ENCODE results near the gene ASTN2.

ASTN2 gene

GRCh38 chr9:116873937-116874914 is 540.6 kb downstream of the ASTN2 start:
- H3K27me3 ChIP-seq (replicated peaks): no peaks in the 10 kb centered on the region
- H3K36me3 ChIP-seq (replicated peaks): no peaks in the 10 kb centered on the region
- no peak overlapping the region for H3K4me3 ChIP-seq (ENCODE audit: low read depth, low read length)
- no peak overlapping the region for H3K27ac ChIP-seq
- no peak for DNase-seq
- in situ Hi-C loops (cut with HindIII; ENCODE audit: low pct_ligation_motif_present, low sequenced_read_pairs): no loop called here
- no peak for TF ChIP-seq CTCF (IDR thresholded peaks at IDR 0.05; ENCODE audit: low read depth, low read length, missing control alignments)

- no peak overlapping the region for H3K27ac ChIP-seq
- DNase-seq: no peak
- H3K36me3 ChIP-seq (replicated peaks): no peaks in the 10 kb centered on the region
- H3K4me3 ChIP-seq (ENCODE audit: low read depth, low read length): no peak overlapping the region
- in situ Hi-C loops (cut with HindIII; ENCODE audit: low pct_ligation_motif_present, low sequenced_read_pairs): no loop called here
- H3K27me3 ChIP-seq (replicated peaks): no peaks in the 10 kb centered on the region
- no peak for TF ChIP-seq CTCF (IDR thresholded peaks at IDR 0.05; ENCODE audit: low read depth, low read length, missing control alignments)
Measured at GRCh38 chr9:116873491-116873890, 541.4 kb downstream of the ASTN2 start.

- in situ Hi-C loops (cut with HindIII; ENCODE audit: low pct_ligation_motif_present, low sequenced_read_pairs): no loop called here
- Histone ChIP-seq H3K27me3 (replicated peaks) (no peaks in the 10 kb centered on the region), H3K36me3 (replicated peaks) (no peaks in the 10 kb centered on the region), H3K4me3 (ENCODE audit: low read depth, low read length) (no peak overlapping the region), H3K27ac (no peak overlapping the region)
- DNase-seq: no peak
- TF ChIP-seq CTCF (IDR thresholded peaks at IDR 0.05; ENCODE audit: low read depth, low read length, missing control alignments): no peak
Measured at GRCh38 chr9:116870566-116870965, 544.3 kb downstream of the ASTN2 start.

- in situ Hi-C loops (cut with HindIII; ENCODE audit: low pct_ligation_motif_present, low sequenced_read_pairs): no loop called here
- DNase-seq: no peak
- Histone ChIP-seq H3K27me3 (replicated peaks) (no peaks in the 10 kb centered on the region), H3K4me3 (ENCODE audit: low read depth, low read length) (no peak overlapping the region), H3K36me3 (replicated peaks) (no peaks in the 10 kb centered on the region), H3K27ac (no peak overlapping the region)
- TF ChIP-seq CTCF (IDR thresholded peaks at IDR 0.05; ENCODE audit: low read depth, low read length, missing control alignments): no peak
Measured at GRCh38 chr9:116868201-116868600, 546.7 kb downstream of the ASTN2 start.

- H3K36me3 ChIP-seq (replicated peaks): no peaks in the 10 kb centered on the region
- TF ChIP-seq CTCF (IDR thresholded peaks at IDR 0.05; ENCODE audit: low read depth, low read length, missing control alignments): no peak
- H3K4me3 ChIP-seq (ENCODE audit: low read depth, low read length): no peak overlapping the region
- H3K27ac ChIP-seq: no peak overlapping the region
- no peaks in the 10 kb centered on the region for H3K27me3 ChIP-seq (replicated peaks)
- in situ Hi-C loops (cut with HindIII; ENCODE audit: low pct_ligation_motif_present, low sequenced_read_pairs): no loop called here
- DNase-seq: no peak
Measured at GRCh38 chr9:116861321-116861720, 553.5 kb downstream of the ASTN2 start.

All from brain microvascular endothelial cell (primary cell).